ENCODE results near the gene TENM4.

TENM4 gene

GRCh38 chr11:78838417-78838816, 602.4 kb downstream of the TENM4 start:
- Histone ChIP-seq H3K4me1 (no peaks in the 10 kb centered on the region), H3K9me3 (no peaks in the 10 kb centered on the region), H3K27ac (no peak overlapping the region), H3K4me3 (no peak overlapping the region), H3K27me3 (no peaks in the 10 kb centered on the region), H3K36me3 (no peaks in the 10 kb centered on the region)
- DNase-seq, result no peak
- TF ChIP-seq CTCF (IDR thresholded peaks at IDR 0.05), result no peak
- intact Hi-C loops (cut with DNase I; ENCODE audit: low total_unique reads), result no loop called here

- TF ChIP-seq CTCF (IDR thresholded peaks at IDR 0.05), result no peak
- intact Hi-C loops (cut with DNase I; ENCODE audit: low total_unique reads), result no loop called here
- Histone ChIP-seq H3K27ac (no peak overlapping the region), H3K27me3 (no peaks in the 10 kb centered on the region), H3K36me3 (no peaks in the 10 kb centered on the region), H3K4me3 (no peak overlapping the region), H3K4me1 (no peaks in the 10 kb centered on the region), H3K9me3 (no peaks in the 10 kb centered on the region)
- DNase-seq, result no peak
Measured at GRCh38 chr11:78835646-78836045, 605.2 kb downstream of the TENM4 start.

GRCh38 chr11:78834886-78835285, 605.9 kb downstream of the TENM4 start:
- no peak for DNase-seq
- Histone ChIP-seq H3K27me3 (no peaks in the 10 kb centered on the region), H3K9me3 (no peaks in the 10 kb centered on the region), H3K4me1 (no peaks in the 10 kb centered on the region), H3K27ac (no peak overlapping the region), H3K36me3 (no peaks in the 10 kb centered on the region), H3K4me3 (no peak overlapping the region)
- no peak for TF ChIP-seq CTCF (IDR thresholded peaks at IDR 0.05)
- intact Hi-C loops (cut with DNase I; ENCODE audit: low total_unique reads), result no loop called here

GRCh38 chr11:78833237-78833636, 607.6 kb downstream of the TENM4 start:
- H3K36me3 ChIP-seq, result no peaks in the 10 kb centered on the region
- DNase-seq, result no peak
- H3K4me3 ChIP-seq, result no peak overlapping the region
- no peaks in the 10 kb centered on the region for H3K27me3 ChIP-seq
- no peaks in the 10 kb centered on the region for H3K4me1 ChIP-seq
- H3K27ac ChIP-seq, result no peak overlapping the region
- no peak for TF ChIP-seq CTCF (IDR thresholded peaks at IDR 0.05)
- H3K9me3 ChIP-seq, result no peaks in the 10 kb centered on the region
- intact Hi-C loops (cut with DNase I; ENCODE audit: low total_unique reads), result no loop called here

GRCh38 chr11:78832226-78832947, 608.4 kb downstream of the TENM4 start:
- intact Hi-C loops (cut with DNase I; ENCODE audit: low total_unique reads), result no loop called here
- Histone ChIP-seq H3K4me3 (no peak overlapping the region), H3K4me1 (no peaks in the 10 kb centered on the region)

More at GRCh38 chr11:78832226-78832947, 608.4 kb downstream of the TENM4 start:
- TF ChIP-seq CTCF (IDR thresholded peaks at IDR 0.05), result no peak
- no peaks in the 10 kb centered on the region for H3K9me3 ChIP-seq
- H3K36me3 ChIP-seq, result no peaks in the 10 kb centered on the region
- H3K27me3 ChIP-seq, result no peaks in the 10 kb centered on the region
- H3K27ac ChIP-seq, result no peak overlapping the region
- no peak for DNase-seq
